Ishikawa (cell line): ENCODE results near the gene SOX6.

Experiments
- CEBPB ChIP-seq: IDR thresholded peaks from 2 replicates; pipeline ENCODE4 v1.6.1; 2012
- CREB1 ChIP-seq: IDR thresholded peaks from 2 replicates; pipeline ENCODE4 v1.6.1; 2012; ENCODE audit warnings: low read depth
- EGR1 ChIP-seq: IDR thresholded peaks from 2 replicates; pipeline ENCODE4 v1.6.1; 2012
- EP300 ChIP-seq: IDR thresholded peaks from 2 replicates; pipeline ENCODE4 v1.6.1; 2012; ENCODE audit warnings: borderline replicate concordance
- FOXM1 ChIP-seq: IDR thresholded peaks from 2 replicates; pipeline ENCODE4 v1.6.1; 2012; ENCODE audit warnings: low read depth, borderline replicate concordance
- NFIC ChIP-seq: IDR thresholded peaks from 2 replicates; pipeline ENCODE4 v1.6.1; 2012
- RAD21 ChIP-seq: IDR thresholded peaks from 2 replicates; pipeline ENCODE4 v1.6.1; 2012; ENCODE audit warnings: low read depth
- TEAD4 ChIP-seq: IDR thresholded peaks from 2 replicates; pipeline ENCODE4 v1.6.1; 2012
- YY1 ChIP-seq: IDR thresholded peaks from 2 replicates; pipeline ENCODE4 v1.6.1; 2012; ENCODE audit warnings: low read depth
- ZBTB7A ChIP-seq: IDR thresholded peaks from 2 replicates; pipeline ENCODE4 v1.6.1; 2012; ENCODE audit warnings: low read depth
- TF ChIP-seq, protein P1 (sequence below): IDR thresholded peaks from 2 replicates; pipeline ENCODE4 v1.6.1; 2012
- TF ChIP-seq, protein P2 (sequence below): IDR thresholded peaks from 2 replicates; pipeline ENCODE4 v1.6.1; 2012; ENCODE audit warnings: low read depth, mild to moderate bottlenecking
- TF ChIP-seq, protein P3 (sequence below): IDR thresholded peaks from 2 replicates; pipeline ENCODE4 v1.6.1; 2012

DNA sequence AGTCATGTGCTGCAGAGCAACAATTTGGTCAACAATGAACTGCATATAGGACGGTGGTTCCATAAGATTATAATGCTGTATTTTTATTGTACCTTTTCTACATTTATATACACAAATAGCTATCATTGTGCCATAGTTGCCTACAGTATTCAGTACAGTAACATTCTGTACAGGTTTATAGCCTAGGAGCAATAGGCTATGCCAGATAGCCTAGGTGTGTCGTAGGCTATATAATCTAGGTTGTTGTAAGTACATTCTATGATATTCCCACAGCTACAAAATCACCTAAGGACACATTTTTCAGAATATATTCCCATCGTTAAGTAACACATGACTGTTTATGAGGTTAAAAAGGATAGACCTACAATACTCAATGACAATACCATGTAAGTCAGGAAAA is 423.9 kb downstream of the SOX6 start:
- no peak for TF ChIP-seq NFIC
- TF ChIP-seq FOXM1 = no peak
- TF ChIP-seq EGR1 = no peak
- TF ChIP-seq EP300 = no peak
- no peak for TF ChIP-seq CEBPB
- TF ChIP-seq RAD21 = no peak
- TF ChIP-seq YY1 = no peak
- TF ChIP-seq, protein P1, sequence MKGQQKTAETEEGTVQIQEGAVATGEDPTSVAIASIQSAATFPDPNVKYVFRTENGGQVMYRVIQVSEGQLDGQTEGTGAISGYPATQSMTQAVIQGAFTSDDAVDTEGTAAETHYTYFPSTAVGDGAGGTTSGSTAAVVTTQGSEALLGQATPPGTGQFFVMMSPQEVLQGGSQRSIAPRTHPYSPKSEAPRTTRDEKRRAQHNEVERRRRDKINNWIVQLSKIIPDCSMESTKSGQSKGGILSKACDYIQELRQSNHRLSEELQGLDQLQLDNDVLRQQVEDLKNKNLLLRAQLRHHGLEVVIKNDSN = no peak
- TF ChIP-seq, protein P2, sequence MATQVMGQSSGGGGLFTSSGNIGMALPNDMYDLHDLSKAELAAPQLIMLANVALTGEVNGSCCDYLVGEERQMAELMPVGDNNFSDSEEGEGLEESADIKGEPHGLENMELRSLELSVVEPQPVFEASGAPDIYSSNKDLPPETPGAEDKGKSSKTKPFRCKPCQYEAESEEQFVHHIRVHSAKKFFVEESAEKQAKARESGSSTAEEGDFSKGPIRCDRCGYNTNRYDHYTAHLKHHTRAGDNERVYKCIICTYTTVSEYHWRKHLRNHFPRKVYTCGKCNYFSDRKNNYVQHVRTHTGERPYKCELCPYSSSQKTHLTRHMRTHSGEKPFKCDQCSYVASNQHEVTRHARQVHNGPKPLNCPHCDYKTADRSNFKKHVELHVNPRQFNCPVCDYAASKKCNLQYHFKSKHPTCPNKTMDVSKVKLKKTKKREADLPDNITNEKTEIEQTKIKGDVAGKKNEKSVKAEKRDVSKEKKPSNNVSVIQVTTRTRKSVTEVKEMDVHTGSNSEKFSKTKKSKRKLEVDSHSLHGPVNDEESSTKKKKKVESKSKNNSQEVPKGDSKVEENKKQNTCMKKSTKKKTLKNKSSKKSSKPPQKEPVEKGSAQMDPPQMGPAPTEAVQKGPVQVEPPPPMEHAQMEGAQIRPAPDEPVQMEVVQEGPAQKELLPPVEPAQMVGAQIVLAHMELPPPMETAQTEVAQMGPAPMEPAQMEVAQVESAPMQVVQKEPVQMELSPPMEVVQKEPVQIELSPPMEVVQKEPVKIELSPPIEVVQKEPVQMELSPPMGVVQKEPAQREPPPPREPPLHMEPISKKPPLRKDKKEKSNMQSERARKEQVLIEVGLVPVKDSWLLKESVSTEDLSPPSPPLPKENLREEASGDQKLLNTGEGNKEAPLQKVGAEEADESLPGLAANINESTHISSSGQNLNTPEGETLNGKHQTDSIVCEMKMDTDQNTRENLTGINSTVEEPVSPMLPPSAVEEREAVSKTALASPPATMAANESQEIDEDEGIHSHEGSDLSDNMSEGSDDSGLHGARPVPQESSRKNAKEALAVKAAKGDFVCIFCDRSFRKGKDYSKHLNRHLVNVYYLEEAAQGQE = no peak
- TF ChIP-seq, protein P3, sequence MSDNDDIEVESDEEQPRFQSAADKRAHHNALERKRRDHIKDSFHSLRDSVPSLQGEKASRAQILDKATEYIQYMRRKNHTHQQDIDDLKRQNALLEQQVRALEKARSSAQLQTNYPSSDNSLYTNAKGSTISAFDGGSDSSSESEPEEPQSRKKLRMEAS = no peak
- no peak for TF ChIP-seq TEAD4
- no peak for TF ChIP-seq CREB1
- no peak for TF ChIP-seq ZBTB7A
